HEK293 (cell line): Measurements from ENCODE around the gene GJD3.

Experiments
- CTCF ChIA-PET: fragments of 350-600 bp; formaldehyde crosslinking; extraction: SDS; loops from one replicate; lab custom pipeline; 2021; ENCODE audit warnings: antibody characterized with exemption; lab: Yijun Ruan, JAX
- POLR2A ChIA-PET: fragments of 300-600 bp; formaldehyde crosslinking; extraction: SDS; loops from one replicate; lab custom pipeline; 2020; ENCODE audit warnings: antibody characterized with exemption, inconsistent platforms; lab: Yijun Ruan, JAX
- H3K27ac ChIP-seq: fragments of 200-500 bp; sonication (Bioruptor generic); 2 replicates; pipeline ENCODE4 v1.5.1; 2014; ENCODE audit warnings: low read depth, low read length, control low read depth, inconsistent platforms; ENCODE audit errors: extremely low read depth
- H3K36me3 ChIP-seq, 2 experiments: fragments of 200-500 bp in 1 of 2; sonication (Bioruptor generic) in 1 of 2; 1 replicate in 1 of 2; 2 replicates in 1 of 2; pipeline ENCODE4 v1.5.1; 2014 to 2017; ENCODE audit warnings: inconsistent platforms in 2 of 2, low read length in 2 of 2; ENCODE audit not compliant: control insufficient read depth in 2 of 2, insufficient read depth in 1 of 2
- H3K4me1 ChIP-seq: fragments of 200-500 bp; sonication (Bioruptor generic); 2 replicates; pipeline ENCODE4 v1.5.1; 2014; ENCODE audit warnings: mild to moderate bottlenecking, low read length, inconsistent platforms; ENCODE audit not compliant: control insufficient read depth, insufficient read depth
- H3K4me3 ChIP-seq: 2 replicates; pipeline ENCODE4 v1.5.1; 2011; ENCODE audit warnings: low read depth, mild to moderate bottlenecking, control low read depth, low read length, moderate library complexity
- H3K9me3 ChIP-seq: fragments of 200-500 bp; sonication (Bioruptor generic); 2 replicates; pipeline ENCODE4 v1.5.1; 2014; ENCODE audit warnings: low read depth, low read length, inconsistent platforms; ENCODE audit not compliant: control insufficient read depth, insufficient read depth
- KLF8 ChIP-seq: fragments of 450-650 bp; formaldehyde crosslinking; IDR thresholded peaks from 2 replicates; pipeline ENCODE4 v1.5.1; 2016; ENCODE audit warnings: missing biosample characterization, missing genetic modification characterization
- KLF9 ChIP-seq: fragments of 450-650 bp; formaldehyde crosslinking; IDR thresholded peaks from 2 replicates; pipeline ENCODE4 v1.5.1; 2016; ENCODE audit warnings: missing biosample characterization, missing genetic modification characterization, low read depth
- PATZ1 ChIP-seq: fragments of 450-650 bp; formaldehyde crosslinking; IDR thresholded peaks from 2 replicates; pipeline ENCODE4 v1.5.1; 2016; ENCODE audit warnings: missing biosample characterization, missing genetic modification characterization
- PRDM6 ChIP-seq: fragments of 450-650 bp; formaldehyde crosslinking; IDR thresholded peaks from 2 replicates; pipeline ENCODE4 v1.5.1; 2017; ENCODE audit warnings: missing biosample characterization, missing genetic modification characterization
- ZBTB26 ChIP-seq: fragments of 450-650 bp; formaldehyde crosslinking; optimal IDR thresholded peaks from 2 replicates; pipeline ENCODE3; 2016; ENCODE audit warnings: missing biosample characterization, mild to moderate bottlenecking, missing genetic modification characterization
- ZBTB6 ChIP-seq: fragments of 450-650 bp; formaldehyde crosslinking; IDR thresholded peaks from 2 replicates; pipeline ENCODE4 v1.5.1; 2017; ENCODE audit warnings: missing biosample characterization, missing genetic modification characterization
- ZFP41 ChIP-seq: fragments of 450-650 bp; formaldehyde crosslinking; IDR thresholded peaks from 2 replicates; pipeline ENCODE4 v1.5.1; 2016; ENCODE audit warnings: missing biosample characterization, missing genetic modification characterization, borderline replicate concordance
- ZNF10 ChIP-seq: fragments of 450-650 bp; formaldehyde crosslinking; IDR thresholded peaks from 2 replicates; pipeline ENCODE4 v1.5.1; 2017; ENCODE audit warnings: missing biosample characterization, missing genetic modification characterization
- ZNF138 ChIP-seq: fragments of 450-650 bp; formaldehyde crosslinking; IDR thresholded peaks from 2 replicates; pipeline ENCODE4 v1.5.1; 2016; ENCODE audit warnings: missing biosample characterization, missing genetic modification characterization, borderline replicate concordance
- ZNF24 ChIP-seq: fragments of 450-650 bp; formaldehyde crosslinking; IDR thresholded peaks from 2 replicates; pipeline ENCODE4 v1.5.1; 2016; ENCODE audit warnings: missing biosample characterization, missing genetic modification characterization
- ZNF26 ChIP-seq: fragments of 450-650 bp; formaldehyde crosslinking; IDR thresholded peaks from 2 replicates; pipeline ENCODE4 v1.5.1; 2016; ENCODE audit warnings: missing biosample characterization, missing genetic modification characterization
- ZNF335 ChIP-seq: fragments of 450-650 bp; formaldehyde crosslinking; conservative IDR thresholded peaks from 2 replicates; pipeline ENCODE4 v1.5.1; 2016; ENCODE audit warnings: missing biosample characterization, missing genetic modification characterization
- ZNF362 ChIP-seq: fragments of 450-650 bp; formaldehyde crosslinking; IDR thresholded peaks from 2 replicates; pipeline ENCODE4 v1.5.1; 2016; ENCODE audit warnings: missing biosample characterization, missing genetic modification characterization
- ZNF423 ChIP-seq: fragments of 450-650 bp; formaldehyde crosslinking; IDR thresholded peaks from 2 replicates; pipeline ENCODE4 v1.5.1; 2016; ENCODE audit warnings: missing biosample characterization, missing genetic modification characterization
- ZNF473 ChIP-seq: fragments of 450-650 bp; formaldehyde crosslinking; IDR thresholded peaks from 2 replicates; pipeline ENCODE4 v1.5.1; 2017; ENCODE audit warnings: missing biosample characterization, missing genetic modification characterization
- ZNF48 ChIP-seq: fragments of 450-650 bp; formaldehyde crosslinking; IDR thresholded peaks from 2 replicates; pipeline ENCODE4 v1.5.1; 2016; ENCODE audit warnings: missing biosample characterization, missing genetic modification characterization
- ZNF488 ChIP-seq: fragments of 450-650 bp; formaldehyde crosslinking; IDR thresholded peaks from 2 replicates; pipeline ENCODE4 v1.5.1; 2016; ENCODE audit warnings: missing biosample characterization, missing genetic modification characterization
- ZNF514 ChIP-seq: fragments of 450-650 bp; formaldehyde crosslinking; IDR thresholded peaks from 2 replicates; pipeline ENCODE4 v1.5.1; 2016; ENCODE audit warnings: missing biosample characterization, missing genetic modification characterization
- ZNF596 ChIP-seq: fragments of 450-650 bp; IDR thresholded peaks from 2 replicates; pipeline ENCODE4 v1.5.0; 2018; ENCODE audit warnings: missing biosample characterization, mild to moderate bottlenecking, missing genetic modification characterization, moderate library complexity
- ZNF610 ChIP-seq: fragments of 450-650 bp; formaldehyde crosslinking; IDR thresholded peaks from 2 replicates; pipeline ENCODE4 v1.5.1; 2016; ENCODE audit warnings: missing biosample characterization, missing genetic modification characterization, borderline replicate concordance
- ZNF692 ChIP-seq: fragments of 450-650 bp; formaldehyde crosslinking; IDR thresholded peaks from 2 replicates; pipeline ENCODE4 v1.5.1; 2016; ENCODE audit warnings: missing biosample characterization, missing genetic modification characterization
- ZNF76 ChIP-seq: fragments of 450-650 bp; formaldehyde crosslinking; IDR thresholded peaks from 2 replicates; pipeline ENCODE4; 2016; ENCODE audit warnings: low read depth, missing biosample characterization, missing genetic modification characterization, borderline replicate concordance
- ZNF768 ChIP-seq: fragments of 450-650 bp; formaldehyde crosslinking; IDR thresholded peaks from 2 replicates; pipeline ENCODE4 v1.5.1; 2018; ENCODE audit warnings: missing biosample characterization, mild to moderate bottlenecking, missing genetic modification characterization
- ZNF791 ChIP-seq: fragments of 450-650 bp; formaldehyde crosslinking; IDR thresholded peaks from 2 replicates; pipeline ENCODE4 v1.5.1; 2016; ENCODE audit warnings: missing biosample characterization, missing genetic modification characterization
- ZXDB ChIP-seq: fragments of 450-650 bp; formaldehyde crosslinking; IDR thresholded peaks from 2 replicates; pipeline ENCODE4 v1.5.1; 2016; ENCODE audit warnings: missing biosample characterization, missing genetic modification characterization

Gene GJD3

GRCh38 chr17:40316571-40317344 is 47.8 kb downstream of the GJD3 start:
- Histone ChIP-seq H3K9me3 (no peaks in the 10 kb centered on the region), H3K36me3 (no peaks in the 10 kb centered on the region), H3K4me1 (peaks cover 33% of the 10 kb centered on the region), H3K4me3 (peak overlapping the region; percentile 18), H3K27ac (peak overlapping the region; percentile 20; the same call in 1 of the 2 replicates)
- ChIA-PET CTCF (interaction anchor here (0.6 to 6.0 kb wide), 24 partner anchors 9 to 683 kb away, joined by 3 to 85 read pairs (median 4); partner anchors contain the start of gene CDC6), POLR2A (interaction anchor here (0.5 to 4.0 kb wide), 19 partner anchors 10 to 317 kb away, joined by 3 to 43 read pairs (median 6); partner anchors contain the start of genes CDC6 and TOP2A)
- TF ChIP-seq ZBTB6 (tag by site-specific recombination) (peak; percentile 59; the same call in 1 of the 2 replicates), ZNF138 (tag by site-specific recombination) (no peak), ZNF423 (tag by site-specific recombination) (no peak), ZNF514 (no peak), PRDM6 (no peak), ZNF610 (tag by site-specific recombination) (no peak), ZNF488 (no peak), ZXDB (peak; percentile 37; the same call in 1 of the 2 replicates), ZNF24 (tag by site-specific recombination) (peak; percentile 24; the same call in 1 of the 2 replicates), KLF9 (tag by site-specific recombination) (0 out of 2 replicates have a peak, but pooled peaks have one; percentile 8), ZNF791 (tag by site-specific recombination) (no peak), ZNF10 (tag by site-specific recombination) (0 out of 2 replicates have a peak, but pooled peaks have one; percentile 22), ZNF768 (tag by site-specific recombination) (no peak; the same call in 1 of the 2 replicates), PATZ1 (tag by site-specific recombination) (peak; percentile 87), KLF8 (peak; percentile 53; the same call in 1 of the 2 replicates), ZBTB26 (tag by site-specific recombination) (peak; percentile 56), ZNF473 (tag by site-specific recombination) (no peak), ZNF692 (no peak), ZNF26 (tag by site-specific recombination) (no peak), ZNF48 (tag by site-specific recombination) (no peak), ZNF335 (tag by site-specific recombination) (peak; percentile 87), ZNF596 (tag by site-specific recombination) (no peak), ZFP41 (no peak), ZNF76 (tag by site-specific recombination) (peak; percentile 45; the same call in 1 of the 2 replicates), ZNF362 (tag by site-specific recombination) (no peak)
